ENCODE results near the gene SEC22B. TPM values are rescaled to one million over a fixed set of nuclear protein-coding genes. Genes with fewer than 3 reads are reported as not detected.
"Not testable (repeated sequence)": the region's sequence is repeated elsewhere in the genome, so short reads cannot be mapped to it uniquely, and the experiment has no call there.

The SEC22B gene
- total and polyA plus RNA-seq, 2 donors = 19.9 to 22.4 TPM

DNA sequence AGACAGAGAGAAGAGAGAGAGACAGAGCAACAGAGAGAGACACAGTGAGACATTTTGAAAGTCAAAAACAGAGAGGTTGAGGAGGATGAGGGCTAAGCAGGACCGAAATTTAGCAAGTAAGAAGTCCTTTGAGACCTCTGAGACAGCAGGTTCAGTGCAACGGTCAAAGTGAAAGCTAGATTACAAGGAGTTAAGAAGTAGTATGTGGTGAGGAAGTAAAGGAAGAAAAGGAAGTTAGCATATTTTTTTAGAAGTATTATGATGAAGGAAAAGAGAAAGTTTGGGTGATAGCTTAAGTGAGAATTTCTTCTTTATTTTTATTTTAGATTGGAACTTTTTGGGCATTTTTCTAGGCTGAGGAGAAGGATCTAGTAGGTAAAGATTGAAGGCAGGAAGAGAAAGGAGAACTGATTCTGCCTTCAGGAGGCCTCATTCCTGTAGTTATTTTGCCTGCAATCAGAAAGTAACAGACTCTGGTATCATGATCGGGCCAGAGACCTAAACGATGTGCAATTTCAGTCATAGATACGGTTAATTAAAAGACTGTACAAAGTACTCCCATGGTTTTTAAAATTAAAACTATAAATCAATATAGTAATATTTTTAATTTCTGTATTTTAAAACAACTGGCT lies 53.9 kb downstream of the SEC22B start:
- not testable (repeated sequence) for H3K4me1 ChIP-seq (ENCODE audit: control insufficient read depth in 2 of 2, insufficient read depth in 2 of 2, low read length in 2 of 2); H3K27me3 ChIP-seq (ENCODE audit: control insufficient read depth in 2 of 2, insufficient read depth in 1 of 2, low read length in 1 of 2); H3K4me3 ChIP-seq (ENCODE audit: low read length in 2 of 2); H3K36me3 ChIP-seq (ENCODE audit: control insufficient read depth in 2 of 2, insufficient read depth in 2 of 2, low read length in 1 of 2); H3K9me3 ChIP-seq (ENCODE audit: control insufficient read depth in 2 of 2, insufficient read depth in 1 of 2, low read length in 1 of 2); H3K27ac ChIP-seq (ENCODE audit: low read depth in 1 of 2, low read length in 1 of 2)
- 0% methylated on average over 1 of the region's 5 CpGs for WGBS
- peak in 1 of 9 donors; percentile 37 for DNase-seq (ENCODE audit: low read depth in 6 of 9, low spot score in 9 of 9)

DNA sequence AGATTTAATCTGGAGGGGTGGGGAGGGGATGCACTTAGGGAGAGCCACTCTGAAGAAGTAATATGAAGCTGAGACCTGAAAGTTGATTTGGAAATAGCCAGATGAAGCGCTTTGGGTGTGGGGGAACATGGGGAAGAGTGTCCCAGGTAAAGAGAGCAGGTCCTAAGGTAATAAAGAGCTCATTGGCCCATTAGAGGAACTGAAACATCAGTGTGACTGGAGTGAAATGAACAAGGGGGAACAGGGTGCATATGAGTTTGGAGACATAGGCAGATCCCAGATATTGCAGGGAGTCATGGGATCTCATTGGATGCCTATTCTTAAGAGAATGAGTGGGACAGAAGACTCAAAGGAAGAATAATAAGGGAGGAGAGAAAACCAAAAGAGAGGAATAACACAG lies 54.5 kb downstream of the SEC22B start:
- H3K4me1 ChIP-seq (ENCODE audit: control insufficient read depth in 2 of 2, insufficient read depth in 2 of 2, low read length in 2 of 2); H3K27ac ChIP-seq (ENCODE audit: low read depth in 1 of 2, low read length in 1 of 2); H3K9me3 ChIP-seq (ENCODE audit: control insufficient read depth in 2 of 2, insufficient read depth in 1 of 2, low read length in 1 of 2); DNase-seq (ENCODE audit: low read depth in 6 of 9, low spot score in 9 of 9); H3K4me3 ChIP-seq (ENCODE audit: low read length in 2 of 2); H3K27me3 ChIP-seq (ENCODE audit: control insufficient read depth in 2 of 2, insufficient read depth in 1 of 2, low read length in 1 of 2); H3K36me3 ChIP-seq (ENCODE audit: control insufficient read depth in 2 of 2, insufficient read depth in 2 of 2, low read length in 1 of 2): not testable (repeated sequence)
- 100% methylated on average over 1 of the region's 1 CpG for WGBS

DNA sequence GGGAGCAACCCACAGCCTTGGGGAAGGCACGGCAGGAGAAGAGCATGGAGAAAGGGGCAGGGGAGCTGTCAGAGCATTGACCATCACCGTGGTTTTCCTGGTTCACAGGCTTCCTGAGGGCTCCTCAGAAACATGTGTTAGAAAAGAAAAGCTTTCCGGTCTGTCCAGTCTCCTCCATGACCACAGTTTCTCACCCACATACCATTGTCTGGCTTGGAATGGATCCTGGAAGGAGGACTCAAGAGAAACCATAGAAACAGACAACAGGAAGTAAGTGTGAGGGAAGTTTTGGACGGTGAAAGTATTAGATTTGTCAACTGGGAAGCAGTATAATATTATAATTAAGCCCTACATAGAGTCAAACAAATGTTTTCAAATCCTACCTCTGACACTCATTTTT lies 55.8 kb downstream of the SEC22B start:
- not testable (repeated sequence) for H3K27ac ChIP-seq (ENCODE audit: low read depth in 1 of 2, low read length in 1 of 2); H3K4me3 ChIP-seq (ENCODE audit: low read length in 2 of 2); H3K4me1 ChIP-seq (ENCODE audit: control insufficient read depth in 2 of 2, insufficient read depth in 2 of 2, low read length in 2 of 2); DNase-seq (ENCODE audit: low read depth in 6 of 9, low spot score in 9 of 9); H3K36me3 ChIP-seq (ENCODE audit: control insufficient read depth in 2 of 2, insufficient read depth in 2 of 2, low read length in 1 of 2); H3K9me3 ChIP-seq (ENCODE audit: control insufficient read depth in 2 of 2, insufficient read depth in 1 of 2, low read length in 1 of 2); H3K27me3 ChIP-seq (ENCODE audit: control insufficient read depth in 2 of 2, insufficient read depth in 1 of 2, low read length in 1 of 2)
- 60% methylated on average over 1 of the region's 4 CpGs for WGBS

DNA sequence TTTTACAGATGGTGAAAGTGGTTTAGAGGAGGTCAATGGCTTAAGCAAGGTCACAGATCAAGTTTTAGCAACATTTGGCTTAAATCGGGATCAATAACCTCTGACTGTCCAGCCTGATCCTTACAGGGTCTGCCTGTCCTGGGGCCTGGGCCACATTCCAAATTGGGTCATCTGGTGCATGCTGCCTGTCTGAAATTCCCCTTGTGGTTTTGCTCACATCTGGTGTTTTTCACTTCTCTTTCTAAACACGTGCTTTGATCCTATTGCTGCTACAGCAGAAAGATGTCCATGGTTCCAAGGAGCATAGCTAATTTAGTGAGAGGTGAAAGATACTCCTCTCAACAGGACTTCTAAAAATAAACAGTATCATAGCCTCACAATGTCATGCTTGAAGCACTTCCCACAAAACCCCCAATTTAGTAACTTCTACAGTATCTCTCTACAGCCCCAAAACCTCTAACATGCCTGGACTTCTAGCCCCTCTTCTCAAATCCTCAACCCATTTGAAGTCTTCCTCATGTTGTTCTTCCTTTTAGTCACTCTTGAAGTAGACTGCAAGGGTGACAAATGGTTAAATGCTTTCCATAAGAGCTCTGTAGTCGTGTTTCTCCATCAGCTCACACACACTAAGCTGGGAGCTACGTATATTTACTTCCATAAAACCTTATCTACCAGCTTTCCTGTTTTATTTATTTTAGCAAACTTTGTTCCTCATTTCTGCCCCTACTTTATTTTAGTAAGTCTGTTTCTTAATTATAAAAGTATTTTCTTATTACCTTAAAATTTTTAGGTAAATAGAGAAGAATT lies 58.7 kb downstream of the SEC22B start:
- H3K27me3 ChIP-seq (ENCODE audit: control insufficient read depth in 2 of 2, insufficient read depth in 1 of 2, low read length in 1 of 2); H3K4me3 ChIP-seq (ENCODE audit: low read length in 2 of 2); H3K9me3 ChIP-seq (ENCODE audit: control insufficient read depth in 2 of 2, insufficient read depth in 1 of 2, low read length in 1 of 2); H3K4me1 ChIP-seq (ENCODE audit: control insufficient read depth in 2 of 2, insufficient read depth in 2 of 2, low read length in 2 of 2); H3K36me3 ChIP-seq (ENCODE audit: control insufficient read depth in 2 of 2, insufficient read depth in 2 of 2, low read length in 1 of 2); H3K27ac ChIP-seq (ENCODE audit: low read depth in 1 of 2, low read length in 1 of 2): not testable (repeated sequence)
- 44% methylated on average over 2 of the region's 4 CpGs for WGBS
- DNase-seq (ENCODE audit: low read depth in 6 of 9, low spot score in 9 of 9) = peak in 1 of 9 donors; percentile 41

DNA sequence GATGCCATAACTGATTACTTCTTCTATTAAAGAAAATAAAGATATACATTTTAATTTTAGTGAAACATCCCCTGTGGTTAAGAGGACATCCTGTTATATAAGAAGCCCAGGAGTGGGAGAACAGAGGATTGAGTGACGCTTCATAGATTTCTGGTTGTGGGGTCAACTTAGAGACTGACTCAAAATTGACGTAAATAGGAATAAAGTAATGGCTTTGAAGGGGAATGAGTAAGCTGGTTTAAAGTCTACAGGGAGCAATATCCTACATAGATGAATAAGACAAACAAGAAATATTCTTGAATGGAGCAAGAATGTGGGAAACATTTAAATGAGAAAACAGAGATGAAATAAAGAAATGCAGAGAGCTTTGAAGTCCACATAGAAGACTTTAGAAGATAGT lies 60.2 kb downstream of the SEC22B start:
- 99% methylated on average over 2 of the region's 2 CpGs for WGBS

DNA sequence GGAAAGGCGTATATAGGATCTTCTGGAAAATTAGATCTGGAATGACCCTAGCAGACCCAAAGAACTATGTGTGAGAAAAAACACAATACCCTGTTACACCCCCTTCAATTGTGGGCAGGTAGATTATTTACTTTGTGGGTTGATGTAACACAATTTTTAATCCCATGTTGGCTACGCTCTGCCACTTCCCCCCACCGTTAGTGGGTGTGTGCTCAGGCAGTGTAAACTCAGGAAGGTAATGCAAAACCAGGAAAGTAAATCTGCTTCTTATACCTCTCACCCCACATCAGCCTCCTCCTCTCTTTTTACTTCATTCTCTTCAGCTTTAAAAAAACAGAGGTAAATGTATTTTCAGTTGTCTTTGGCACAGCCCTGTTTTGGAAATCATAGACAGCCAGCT lies 63.2 kb downstream of the SEC22B start:
- not testable (repeated sequence) for DNase-seq (ENCODE audit: low read depth in 6 of 9, low spot score in 9 of 9); H3K27me3 ChIP-seq (ENCODE audit: control insufficient read depth in 2 of 2, insufficient read depth in 1 of 2, low read length in 1 of 2); H3K27ac ChIP-seq (ENCODE audit: low read depth in 1 of 2, low read length in 1 of 2); H3K9me3 ChIP-seq (ENCODE audit: control insufficient read depth in 2 of 2, insufficient read depth in 1 of 2, low read length in 1 of 2); H3K36me3 ChIP-seq (ENCODE audit: control insufficient read depth in 2 of 2, insufficient read depth in 2 of 2, low read length in 1 of 2); H3K4me3 ChIP-seq (ENCODE audit: low read length in 2 of 2); H3K4me1 ChIP-seq (ENCODE audit: control insufficient read depth in 2 of 2, insufficient read depth in 2 of 2, low read length in 2 of 2)
- WGBS = 83% methylated on average over 1 of the region's 3 CpGs

More for the DNA sequence above, 60.2 kb downstream of the SEC22B start:
- not testable (repeated sequence) for H3K4me1 ChIP-seq (ENCODE audit: control insufficient read depth in 2 of 2, insufficient read depth in 2 of 2, low read length in 2 of 2); H3K27me3 ChIP-seq (ENCODE audit: control insufficient read depth in 2 of 2, insufficient read depth in 1 of 2, low read length in 1 of 2); H3K9me3 ChIP-seq (ENCODE audit: control insufficient read depth in 2 of 2, insufficient read depth in 1 of 2, low read length in 1 of 2); H3K4me3 ChIP-seq (ENCODE audit: low read length in 2 of 2); DNase-seq (ENCODE audit: low read depth in 6 of 9, low spot score in 9 of 9); H3K36me3 ChIP-seq (ENCODE audit: control insufficient read depth in 2 of 2, insufficient read depth in 2 of 2, low read length in 1 of 2); H3K27ac ChIP-seq (ENCODE audit: low read depth in 1 of 2, low read length in 1 of 2)

DNA sequence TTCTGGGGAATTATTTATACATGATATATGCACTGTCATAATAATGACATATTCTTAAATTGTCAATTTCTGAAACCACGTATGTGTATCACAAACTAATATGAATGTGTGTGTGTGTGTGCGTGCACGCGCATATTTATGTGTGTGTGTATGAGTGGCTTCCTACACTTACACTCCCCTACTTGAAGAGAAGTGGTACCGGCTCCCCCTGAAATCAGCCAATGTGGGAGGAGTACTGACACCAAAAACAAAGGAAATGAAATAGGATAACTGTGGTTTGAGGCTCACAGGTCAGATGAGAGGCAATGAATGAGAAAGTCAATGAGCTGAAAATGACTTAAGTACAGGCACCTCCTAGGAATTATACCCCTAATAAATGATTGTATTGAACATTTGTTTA lies 64.1 kb downstream of the SEC22B start:
- H3K4me3 ChIP-seq (ENCODE audit: low read length in 2 of 2); DNase-seq (ENCODE audit: low read depth in 6 of 9, low spot score in 9 of 9); H3K27ac ChIP-seq (ENCODE audit: low read depth in 1 of 2, low read length in 1 of 2); H3K9me3 ChIP-seq (ENCODE audit: control insufficient read depth in 2 of 2, insufficient read depth in 1 of 2, low read length in 1 of 2); H3K4me1 ChIP-seq (ENCODE audit: control insufficient read depth in 2 of 2, insufficient read depth in 2 of 2, low read length in 2 of 2); H3K36me3 ChIP-seq (ENCODE audit: control insufficient read depth in 2 of 2, insufficient read depth in 2 of 2, low read length in 1 of 2); H3K27me3 ChIP-seq (ENCODE audit: control insufficient read depth in 2 of 2, insufficient read depth in 1 of 2, low read length in 1 of 2): not testable (repeated sequence)
- 76% methylated on average over 5 of the region's 5 CpGs for WGBS

DNA sequence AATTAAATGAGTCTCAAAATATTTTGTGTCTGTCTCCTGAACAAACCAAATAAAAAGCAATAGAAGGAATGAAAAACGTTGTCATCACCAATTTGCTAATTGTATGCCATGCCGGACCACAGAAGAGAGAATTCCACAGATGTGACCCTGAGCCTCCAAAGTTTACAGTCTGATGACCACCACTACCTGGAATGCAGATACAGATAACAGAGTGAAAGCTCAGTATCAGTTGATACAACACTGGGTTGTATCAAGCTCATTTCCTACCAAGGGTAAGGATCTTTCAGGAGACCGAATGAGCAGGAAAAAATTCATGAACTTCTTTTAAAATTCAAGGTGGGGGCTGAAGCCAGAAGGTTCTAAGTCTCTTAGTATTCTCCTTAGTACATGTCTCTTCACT lies 64.5 kb downstream of the SEC22B start:
- not testable (repeated sequence) for H3K9me3 ChIP-seq (ENCODE audit: control insufficient read depth in 2 of 2, insufficient read depth in 1 of 2, low read length in 1 of 2); DNase-seq (ENCODE audit: low read depth in 6 of 9, low spot score in 9 of 9); H3K36me3 ChIP-seq (ENCODE audit: control insufficient read depth in 2 of 2, insufficient read depth in 2 of 2, low read length in 1 of 2); H3K4me1 ChIP-seq (ENCODE audit: control insufficient read depth in 2 of 2, insufficient read depth in 2 of 2, low read length in 2 of 2); H3K27me3 ChIP-seq (ENCODE audit: control insufficient read depth in 2 of 2, insufficient read depth in 1 of 2, low read length in 1 of 2); H3K4me3 ChIP-seq (ENCODE audit: low read length in 2 of 2); H3K27ac ChIP-seq (ENCODE audit: low read depth in 1 of 2, low read length in 1 of 2)
- WGBS = no CpG with 5 or more reads among the region's 3 CpGs

DNA sequence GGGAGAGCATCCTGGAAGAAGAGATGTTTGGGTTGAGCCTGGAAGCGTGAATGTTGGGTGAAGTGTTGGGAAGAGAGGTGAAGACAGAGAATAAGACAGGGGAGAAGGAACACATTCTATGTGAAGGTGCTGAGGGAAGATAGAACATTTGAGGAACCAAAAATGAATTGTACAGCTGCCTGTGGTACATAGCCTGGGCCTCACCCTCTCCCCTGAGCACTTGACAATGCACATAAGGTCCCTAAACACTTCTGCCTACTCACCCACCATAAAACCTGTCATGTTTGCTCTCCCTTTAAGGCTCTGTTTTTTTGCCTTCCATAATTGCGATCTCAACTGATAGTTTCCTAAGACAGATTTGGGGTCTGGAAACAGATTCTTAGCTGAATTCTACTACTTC lies 65.3 kb downstream of the SEC22B start:
- not testable (repeated sequence) for H3K27ac ChIP-seq (ENCODE audit: low read depth in 1 of 2, low read length in 1 of 2); H3K4me3 ChIP-seq (ENCODE audit: low read length in 2 of 2)

More for the DNA sequence above, 65.3 kb downstream of the SEC22B start:
- H3K4me1 ChIP-seq (ENCODE audit: control insufficient read depth in 2 of 2, insufficient read depth in 2 of 2, low read length in 2 of 2); DNase-seq (ENCODE audit: low read depth in 6 of 9, low spot score in 9 of 9); H3K9me3 ChIP-seq (ENCODE audit: control insufficient read depth in 2 of 2, insufficient read depth in 1 of 2, low read length in 1 of 2); H3K27me3 ChIP-seq (ENCODE audit: control insufficient read depth in 2 of 2, insufficient read depth in 1 of 2, low read length in 1 of 2); H3K36me3 ChIP-seq (ENCODE audit: control insufficient read depth in 2 of 2, insufficient read depth in 2 of 2, low read length in 1 of 2): not testable (repeated sequence)
- no CpG with 5 or more reads among the region's 2 CpGs for WGBS
